ENCODE measurements around the gene KDM8.

KDM8 gene

DNA sequence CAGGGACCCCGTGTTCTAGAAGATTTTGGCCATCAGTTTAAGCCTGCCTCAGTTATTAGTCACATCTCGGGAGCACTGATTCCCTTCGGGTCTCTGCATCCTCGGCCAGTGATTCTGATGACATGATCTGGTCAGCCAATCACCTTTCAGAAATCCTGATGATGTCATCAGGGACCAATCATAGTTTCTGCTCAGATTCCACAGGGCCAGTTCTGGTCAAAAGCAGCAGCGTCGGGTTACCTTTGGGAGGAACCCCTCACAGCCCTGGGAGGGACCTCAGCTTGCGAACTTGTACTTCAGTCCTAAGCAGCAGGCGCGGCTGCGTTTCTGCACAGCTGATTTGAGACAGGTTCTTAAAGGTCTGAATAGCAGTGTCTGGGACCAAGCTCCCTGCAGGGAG is 13.9 kb downstream of the KDM8 start:
- no peak for DNase-seq

- no peak for DNase-seq
These were observed 15.4 kb downstream of the KDM8 start for GRCh38 chr16:27218756-27219155.

- DNase-seq, result no peak
These were observed 15.8 kb downstream of the KDM8 start for GRCh38 chr16:27219161-27219560.

DNA sequence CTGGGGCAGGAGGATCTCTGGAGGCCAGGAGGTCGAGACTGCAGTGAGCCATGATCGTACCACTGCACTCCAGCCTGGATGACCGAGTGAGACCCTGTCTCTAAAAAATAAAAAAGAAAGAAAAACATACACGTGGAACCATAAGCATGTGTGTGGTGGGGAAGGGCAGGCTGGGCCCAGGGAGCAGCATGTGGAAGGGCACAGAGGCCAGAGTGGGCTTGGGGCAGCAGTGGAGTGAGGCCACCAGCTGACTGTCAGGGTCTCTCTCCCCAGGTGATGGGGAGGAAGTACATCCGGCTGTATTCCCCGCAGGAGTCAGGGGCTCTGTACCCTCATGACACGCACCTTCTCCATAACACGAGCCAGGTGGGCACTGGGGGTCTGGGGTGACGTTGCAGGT is 16.8 kb downstream of the KDM8 start:
- DNase-seq, result no peak

GRCh38 chr16:27220527-27220926 is 17.2 kb downstream of the KDM8 start:
- DNase-seq, result no peak

- DNase-seq, result no peak
These were observed 17.7 kb downstream of the KDM8 start for GRCh38 chr16:27220991-27221390.

DNA sequence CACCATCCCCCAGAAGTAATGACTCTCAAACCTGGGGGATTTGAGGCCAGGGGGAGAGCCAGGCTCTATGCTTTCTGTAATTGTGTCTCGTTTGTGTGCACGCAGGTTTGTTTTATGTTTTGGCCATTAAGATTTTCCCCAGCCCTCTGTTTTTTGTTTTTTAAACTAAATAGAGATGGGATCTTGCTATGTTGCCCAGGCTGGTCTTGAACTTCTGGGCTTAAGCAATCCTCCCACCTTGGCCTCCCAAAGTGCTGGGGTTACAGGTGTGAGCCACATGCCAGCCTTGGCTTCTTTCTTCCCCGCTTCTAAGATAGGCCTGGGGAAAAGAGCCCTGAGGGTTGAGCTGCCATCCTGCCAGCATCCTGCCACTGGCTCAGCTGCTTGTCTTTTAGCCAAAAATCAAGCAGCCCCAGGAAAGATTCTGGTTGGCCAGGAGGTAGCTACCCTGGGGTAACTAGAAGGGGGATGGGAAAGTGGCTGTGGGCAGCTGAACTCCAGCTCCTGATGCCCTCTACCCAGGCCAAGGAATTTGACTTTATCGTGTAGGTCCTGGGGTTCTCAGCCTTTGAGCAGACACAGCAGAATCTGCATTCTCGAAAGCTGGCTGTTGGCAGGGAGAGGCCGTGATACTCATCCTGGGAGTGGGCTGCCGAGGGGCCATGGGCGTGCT is 18.4 kb downstream of the KDM8 start:
- DNase-seq, result no peak

DNA sequence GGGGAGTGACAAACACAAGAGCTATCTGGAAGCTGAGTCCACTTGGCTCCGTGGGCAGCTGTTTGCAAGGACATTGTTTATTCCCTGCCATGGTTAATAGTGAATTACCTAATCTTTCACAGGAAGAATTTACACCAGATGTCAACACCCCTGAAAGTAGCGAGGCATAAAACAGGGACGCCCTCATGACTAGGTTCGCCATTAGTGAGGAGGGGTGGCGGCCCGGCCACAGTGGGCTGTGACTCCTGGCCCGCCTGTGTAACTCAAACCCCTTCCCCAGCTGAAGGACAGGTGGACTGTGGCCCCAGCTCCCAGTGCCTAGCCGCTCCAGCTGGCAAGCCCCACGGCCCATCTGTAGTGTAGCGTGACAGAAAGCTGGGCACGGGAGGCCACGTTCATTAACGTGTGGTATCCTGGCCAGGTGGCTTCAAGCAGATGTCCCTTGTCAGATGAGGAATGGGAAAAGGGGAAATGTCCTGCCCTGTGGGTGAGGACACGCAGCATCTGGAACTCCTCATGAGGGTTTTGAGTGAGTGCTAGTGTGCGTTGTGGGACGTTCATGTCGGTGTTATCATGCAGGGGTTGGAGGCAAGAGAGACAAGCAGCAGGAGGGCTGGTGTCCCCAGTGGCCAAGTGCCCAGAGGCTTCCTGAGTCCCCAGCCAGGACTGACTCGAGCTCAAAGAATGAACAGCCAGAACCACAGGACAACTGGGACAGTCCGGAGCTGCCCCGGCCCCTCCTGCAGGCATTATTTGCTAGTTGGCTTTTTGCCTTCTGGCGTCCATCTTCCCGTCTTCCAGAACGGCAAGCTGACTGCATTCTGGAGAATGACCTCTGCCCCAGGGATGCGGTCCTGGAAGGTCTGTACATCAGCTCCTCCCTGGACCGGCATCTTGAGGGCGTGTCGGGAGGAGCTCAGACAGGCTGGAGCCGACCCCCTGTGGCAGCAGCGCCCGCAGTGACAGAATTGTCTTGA is 19.2 kb downstream of the KDM8 start:
- DNase-seq, result peak; percentile 33

DNA sequence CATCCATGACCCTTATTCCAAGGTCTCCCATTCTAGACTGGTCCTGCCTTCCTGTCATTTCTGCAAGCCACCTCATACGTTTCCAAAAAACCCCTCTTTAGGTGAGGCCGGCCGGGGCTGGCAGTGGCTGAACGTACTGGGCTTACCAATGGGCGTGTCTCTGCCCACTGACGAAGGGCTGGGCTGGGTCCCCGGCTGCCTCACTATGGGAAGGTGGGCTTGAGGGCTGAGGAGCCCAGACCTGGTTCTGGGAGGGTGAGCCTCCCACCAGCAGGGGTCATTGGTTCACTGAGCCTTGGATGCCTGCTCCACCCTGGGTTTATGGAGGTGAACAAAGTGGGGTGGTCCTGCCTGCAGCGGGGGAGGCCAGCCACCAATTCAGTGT is 19.9 kb downstream of the KDM8 start:
- DNase-seq, result no peak

GRCh38 chr16:27223701-27224100 is 20.4 kb downstream of the KDM8 start:
- no peak for DNase-seq

GRCh38 chr16:27224271-27224737 is 21.0 kb downstream of the KDM8 start:
- DNase-seq, result no peak

GRCh38 chr16:27224741-27225300 is 21.5 kb downstream of the KDM8 start:
- no peak for DNase-seq

DNA sequence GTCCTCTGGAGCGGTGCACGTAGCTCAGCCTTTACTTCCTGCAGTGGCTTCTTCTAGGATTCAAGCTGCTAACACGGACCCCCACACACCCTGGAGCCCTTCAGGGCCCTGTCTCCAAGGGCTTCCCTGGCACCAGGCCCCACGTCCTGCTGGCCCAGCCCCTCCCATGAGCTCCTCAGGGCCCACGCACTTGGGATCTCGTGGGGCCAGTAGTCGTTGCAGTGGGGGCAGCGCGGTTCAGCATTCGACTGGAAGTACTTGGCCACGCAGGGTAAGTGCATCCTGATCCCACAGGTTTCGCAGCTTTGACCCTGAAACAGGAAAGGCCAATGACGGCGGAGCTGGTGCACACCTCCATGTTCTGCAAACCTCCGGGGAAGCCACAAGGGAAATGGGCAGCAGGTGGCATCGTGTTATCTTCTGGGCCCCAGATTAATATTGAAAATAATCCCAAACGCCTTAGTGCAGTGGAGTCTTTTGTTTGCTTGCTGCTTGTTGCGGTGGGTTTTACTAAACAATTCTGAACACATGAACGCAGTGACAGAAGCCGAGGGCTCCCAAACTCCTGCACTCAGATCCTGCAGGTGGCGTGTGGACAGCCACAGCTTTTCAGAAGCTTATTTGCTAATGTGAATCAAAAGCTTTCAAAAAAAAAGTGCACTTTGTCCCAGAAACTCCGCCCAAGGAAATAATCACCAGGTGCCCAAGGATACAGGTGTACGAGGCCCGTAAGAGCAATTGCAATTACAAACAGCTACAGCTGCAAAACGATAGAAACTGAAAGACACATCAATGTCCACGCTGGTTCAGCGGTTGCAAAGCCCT is 22.4 kb downstream of the KDM8 start:
- peak; percentile 23 for DNase-seq

GRCh38 chr16:27226476-27226875 is 23.1 kb downstream of the KDM8 start:
- peak; percentile 58 for DNase-seq

GRCh38 chr16:27226976-27227705 is 23.8 kb downstream of the KDM8 start:
- no peak for DNase-seq

DNA sequence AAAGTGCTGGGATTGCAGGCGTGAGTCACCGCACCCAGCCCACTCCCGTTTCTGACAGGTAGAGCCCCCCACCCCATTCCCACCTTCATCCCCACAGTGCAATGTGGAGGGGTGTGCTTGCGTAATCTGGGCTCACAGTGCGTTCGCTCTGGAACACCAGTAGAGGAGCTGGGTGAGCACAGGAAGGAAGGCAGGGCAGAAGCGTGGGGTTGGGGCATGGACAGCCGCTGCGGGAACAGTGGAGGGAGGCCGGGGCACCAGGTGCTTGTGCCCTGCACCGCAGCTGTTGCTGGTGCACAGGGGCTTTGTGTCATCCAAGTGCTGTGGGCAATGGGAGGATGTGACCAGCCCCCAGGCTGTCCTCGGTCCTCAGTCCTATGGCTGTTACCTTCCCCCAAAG is 24.7 kb downstream of the KDM8 start:
- DNase-seq, result no peak

- DNase-seq, result no peak
These were observed 25.5 kb downstream of the KDM8 start for GRCh38 chr16:27228621-27229501.

- DNase-seq, result no peak
These were observed 26.7 kb downstream of the KDM8 start for GRCh38 chr16:27229891-27230470.

DNA sequence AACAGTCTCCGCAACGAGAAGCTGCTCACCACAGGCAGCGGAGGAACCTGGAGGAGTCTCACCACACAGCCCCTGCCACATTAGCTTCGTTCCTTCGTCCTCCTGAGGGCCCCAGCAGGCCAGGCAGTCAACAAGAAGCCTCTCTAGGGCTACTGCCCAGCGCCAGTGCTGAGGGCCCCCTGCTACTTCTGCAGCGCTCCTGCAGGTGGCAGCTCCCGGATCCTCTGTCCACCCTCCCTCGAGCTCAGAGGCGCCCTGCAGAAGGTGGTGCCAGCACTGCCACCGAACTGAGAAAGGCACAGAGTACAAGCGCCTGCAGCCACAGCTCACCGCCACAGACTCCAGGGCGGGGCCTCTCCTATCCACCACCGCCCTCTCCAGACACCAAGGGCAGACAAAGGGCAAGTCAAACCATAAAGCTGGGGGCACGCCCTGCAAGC is 27.3 kb downstream of the KDM8 start:
- DNase-seq, result no peak

- DNase-seq, result no peak
These were observed 28.4 kb downstream of the KDM8 start for GRCh38 chr16:27231692-27232060.

All from NCI-H2171 (cell line).